HG02642 (cell line): ENCODE measurements around the gene KRT3.
"Not testable (repeated sequence)": the region's sequence is repeated elsewhere in the genome, so short reads cannot be mapped to it uniquely, and the experiment has no call there.

Experiments
- ATAC-seq: cut with Tn5 transposase; IDR thresholded peaks from one replicate; pipeline ENCODE4 v1.9.1; 2021; ENCODE audit warnings: mild to moderate bottlenecking; ENCODE audit not compliant: unreplicated experiment, poor library complexity

Gene KRT3

GRCh38 chr12:52766351-52767019 is 29.4 kb downstream of the KRT3 start:
- no peak for ATAC-seq

- no peak for ATAC-seq
These were observed 30.2 kb downstream of the KRT3 start for GRCh38 chr12:52765702-52766101.

- no peak for ATAC-seq
These were observed 31.9 kb downstream of the KRT3 start for GRCh38 chr12:52763991-52764390.

- ATAC-seq, result no peak
These were observed 32.8 kb downstream of the KRT3 start for GRCh38 chr12:52763036-52763659.

- no peak for ATAC-seq
These were observed 34.1 kb downstream of the KRT3 start for GRCh38 chr12:52761802-52762201.

- ATAC-seq, result not testable (repeated sequence)
These were observed 34.7 kb downstream of the KRT3 start for GRCh38 chr12:52761218-52761617.

- ATAC-seq, result no peak
These were observed 35.3 kb downstream of the KRT3 start for GRCh38 chr12:52760623-52761022.

- no peak for ATAC-seq
These were observed 36.2 kb downstream of the KRT3 start for GRCh38 chr12:52759695-52760094.

GRCh38 chr12:52759218-52759617 is 36.7 kb downstream of the KRT3 start:
- ATAC-seq, result no peak

GRCh38 chr12:52757449-52758176 is 38.3 kb downstream of the KRT3 start:
- ATAC-seq, result no peak

- no peak for ATAC-seq
These were observed 39.5 kb downstream of the KRT3 start for GRCh38 chr12:52756281-52756960.

GRCh38 chr12:52755533-52755932 is 40.4 kb downstream of the KRT3 start:
- no peak for ATAC-seq

GRCh38 chr12:52754135-52754534 is 41.8 kb downstream of the KRT3 start:
- no peak for ATAC-seq

- ATAC-seq, result no peak
These were observed 42.6 kb downstream of the KRT3 start for GRCh38 chr12:52753283-52753682.

GRCh38 chr12:52752516-52752915 is 43.4 kb downstream of the KRT3 start:
- no peak for ATAC-seq

GRCh38 chr12:52751795-52752194 is 44.1 kb downstream of the KRT3 start:
- ATAC-seq, result no peak

GRCh38 chr12:52750532-52750931 is 45.4 kb downstream of the KRT3 start:
- not testable (repeated sequence) for ATAC-seq

- ATAC-seq, result no peak
These were observed 46.1 kb downstream of the KRT3 start for GRCh38 chr12:52749827-52750226.

- ATAC-seq, result no peak
These were observed 47.3 kb downstream of the KRT3 start for GRCh38 chr12:52748578-52748977.

GRCh38 chr12:52745554-52745953 is 50.4 kb downstream of the KRT3 start:
- no peak for ATAC-seq
